Spleen (tissue), 11 donors: ENCODE results near the gene SYNDIG1L. TPM values are rescaled to one million over a fixed set of nuclear protein-coding genes. Genes with fewer than 3 reads are reported as not detected.
A peak's percentile ranks its signal among the peaks of the same experiment; 100 is the strongest.

Experiments used
- DNase-seq: peaks from one replicate; pipeline ENCODE4 v3.0.0-alpha.2; 2020
- H3K27ac ChIP-seq, 8 donors: fragments of 200-600 bp; sonication (generic) in 7 of 8; 1 replicate in 4 of 8; 2 replicates in 4 of 8; pipeline versions ENCODE4 v1.5.0 to v1.8.0; 2016 to 2021; ENCODE audit warnings: inconsistent platforms in 4 of 8, mild to moderate bottlenecking in 4 of 8, moderate library complexity in 1 of 8
- H3K27me3 ChIP-seq, 7 donors: fragments of 200-600 bp; sonication (generic) in 6 of 7; replicated peaks in 1 of 7; 1 replicate in 4 of 7; 2 replicates in 3 of 7; pipeline versions ENCODE4 v1.5.0 to v1.8.0; 2016 to 2021; ENCODE audit warnings: inconsistent platforms in 3 of 7, mild to moderate bottlenecking in 1 of 7
- H3K36me3 ChIP-seq, 6 donors: fragments of 200-600 bp; sonication (generic) in 5 of 6; 1 replicate in 4 of 6; 2 replicates in 2 of 6; pipeline versions ENCODE4 v1.5.0 to v1.8.0; 2016 to 2021; ENCODE audit warnings: inconsistent platforms in 2 of 6
- H3K4me1 ChIP-seq, 6 donors: fragments of 200-600 bp; sonication (generic) in 5 of 6; 1 replicate in 3 of 6; 2 replicates in 3 of 6; pipeline versions ENCODE4 v1.5.0 to v1.8.0; 2016 to 2021; ENCODE audit warnings: inconsistent platforms in 3 of 6
- H3K4me3 ChIP-seq, 8 donors: fragments of 200-600 bp; sonication (generic) in 7 of 8; 1 replicate in 4 of 8; 2 replicates in 4 of 8; pipeline versions ENCODE4 v1.5.0 to v1.8.0; 2016 to 2021; ENCODE audit warnings: inconsistent platforms in 4 of 8, mild to moderate bottlenecking in 4 of 8, moderate library complexity in 2 of 8
- H3K9me3 ChIP-seq, 8 donors: fragments of 200-600 bp; sonication (generic) in 7 of 8; 1 replicate in 4 of 8; 2 replicates in 4 of 8; pipeline versions ENCODE4 v1.5.0 to v1.8.0; 2016 to 2021; ENCODE audit warnings: inconsistent platforms in 4 of 8
- CTCF ChIP-seq, 11 experiments: fragments of 200-600 bp in 7 of 11; fragments of 450-650 bp in 4 of 11; sonication (generic) in 4 of 11; IDR thresholded peaks in 8 of 11; conservative IDR thresholded peaks in 3 of 11; 1 replicate in 7 of 11; 2 replicates in 4 of 11; pipeline versions ENCODE4 v1.4.0 to v1.8.0; 2016 to 2021; ENCODE audit warnings: antibody characterized with exemption in 11 of 11, inconsistent platforms in 4 of 11, mild to moderate bottlenecking in 1 of 11
- POLR2A ChIP-seq, 3 donors: fragments of 450-650 bp; IDR thresholded peaks; one replicate each; pipeline ENCODE4 v1.5.1; 2017; ENCODE audit warnings: antibody characterized with exemption in 3 of 3, mild to moderate bottlenecking in 1 of 3
- POLR2AphosphoS5 ChIP-seq, 3 donors: sonication (generic); formaldehyde crosslinking; IDR thresholded peaks; one replicate each; pipeline ENCODE4 v1.5.1; 2017; ENCODE audit warnings: antibody characterized with exemption in 3 of 3
- WGBS, 5 donors: extraction: QIAGEN DNeasy Blood & Tissue Kit in 3 of 5; methylation state at CpG; one replicate each; pipeline versions ENCODE4 v1.1.5 to v1.1.7; 2013 to 2018; 5-methylcytosine and 5-hydroxymethylcytosine counted together
- intact Hi-C: fragments of 100-400 bp; cut with DNase I; formaldehyde crosslinking; loops from one replicate; pipeline ENCODE4 v1.15.0; 2023; ENCODE audit warnings: low total_unique reads
- polyA plus RNA-seq, 3 donors: library from polyadenylated mRNA; stranded (reverse); fragments of 200-250 nt; gene quantifications; one replicate each; pipeline ENCODE4 v1.2.1, GENCODE V29; 2013
- total RNA-seq, 7 donors: library from RNA; depleted of rRNA in 3 of 7; stranded (reverse); fragments of >200 nt in 3 of 7; fragmentation: NEBNext Ultra II Directional in 4 of 7; extraction: Animal tissue kit (Norgen Biotek cat#: 25700) in 4 of 7; gene quantifications; one replicate each; pipeline versions ENCODE4 v1.1.0 to v1.2.1, GENCODE V29; 2016 to 2021
- donor health status: healthy with polysubstance abuse.
- donor health status: DM: no; HTN: no; CAD: no; lungs with moderate emphysema.
- donor health status: DM: no; HTN: no; CAD: no.
- donor health status: Bipolar disorder and iron deficiency.
- donor health status: healthy.
- donor health status: DM: no; HTN: no; CAD: no.
- donor health status: DM: yes; HTN: yes; CAD: no.

SYNDIG1L gene
- total and polyA plus RNA-seq, 10 donors: 0.03 to 0.52 (median 0.22) TPM; not detected in 1

GRCh38 chr14:74401504-74402241 lies 24.3 kb downstream of the SYNDIG1L start:
- no peaks in the 10 kb centered on the region for H3K9me3 ChIP-seq
- peak overlapping the region in 6 of 8 donors; percentile 12 to 67 (median 24) for H3K4me3 ChIP-seq
- no peaks in the 10 kb centered on the region for H3K36me3 ChIP-seq
- TF ChIP-seq CTCF (IDR thresholded peaks at IDR 0.05 in 8 of 11, conservative IDR thresholded peaks at IDR 0.05 in 3 of 11) (no peak), POLR2AphosphoS5 (IDR thresholded peaks at IDR 0.05) (peak; percentile 60 to 75 (median 67)), POLR2A (IDR thresholded peaks at IDR 0.05) (no peak)
- DNase-seq: peak; percentile 93
- no peaks in the 10 kb centered on the region for H3K27me3 ChIP-seq
- intact Hi-C loops: no loop called here
- WGBS, 5 donors: 3 to 7% (median 5%) methylated on average over 9 to 12 of the region's 12 CpGs
- H3K27ac ChIP-seq: peak overlapping the region; percentile 14 to 93 (median 82)
- peaks cover 21 to 38% (median 31%) of the 10 kb centered on the region in 6 donors for H3K4me1 ChIP-seq

GRCh38 chr14:74400919-74401503 lies 25.0 kb downstream of the SYNDIG1L start:
- no peaks in the 10 kb centered on the region for H3K9me3 ChIP-seq
- TF ChIP-seq CTCF (IDR thresholded peaks at IDR 0.05 in 8 of 11, conservative IDR thresholded peaks at IDR 0.05 in 3 of 11) (no peak), POLR2A (IDR thresholded peaks at IDR 0.05) (no peak)
- peak overlapping the region; percentile 14 to 93 (median 82) for H3K27ac ChIP-seq
- 44 to 48% (median 45%) methylated on average over 7 to 8 of the region's 8 CpGs for WGBS, 5 donors
- H3K27me3 ChIP-seq: no peaks in the 10 kb centered on the region
- H3K4me1 ChIP-seq: peaks cover 21 to 38% (median 31%) of the 10 kb centered on the region in 6 donors
- H3K4me3 ChIP-seq: peak overlapping the region in 4 of 8 donors; percentile 12 to 67 (median 24)
- intact Hi-C loops: no loop called here
- DNase-seq: no peak
- H3K36me3 ChIP-seq: no peaks in the 10 kb centered on the region

- Histone ChIP-seq H3K27ac (peak overlapping the region in 1 of 8 donors; percentile 88), H3K9me3 (no peaks in the 10 kb centered on the region), H3K4me1 (peaks cover 21 to 38% (median 31%) of the 10 kb centered on the region in 6 donors), H3K27me3 (no peaks in the 10 kb centered on the region), H3K4me3 (no peak overlapping the region), H3K36me3 (no peaks in the 10 kb centered on the region)
- intact Hi-C loops: no loop called here
- no peak for DNase-seq
- WGBS, 5 donors: 64 to 73% (median 66%) methylated on average over 13 of the region's 13 CpGs
- TF ChIP-seq POLR2A (IDR thresholded peaks at IDR 0.05) (no peak), CTCF (IDR thresholded peaks at IDR 0.05 in 8 of 11, conservative IDR thresholded peaks at IDR 0.05 in 3 of 11) (no peak), POLR2AphosphoS5 (IDR thresholded peaks at IDR 0.05) (no peak)
These were observed 25.9 kb downstream of the SYNDIG1L start for GRCh38 chr14:74400031-74400685.

- no peak for DNase-seq
These were observed 30.9 kb downstream of the SYNDIG1L start for GRCh38 chr14:74395094-74395493.

More at GRCh38 chr14:74395094-74395493, 30.9 kb downstream of the SYNDIG1L start:
- 62 to 76% (median 68%) methylated on average over 4 of the region's 4 CpGs for WGBS, 5 donors
- no peak for TF ChIP-seq POLR2AphosphoS5 (IDR thresholded peaks at IDR 0.05)
- no peak for TF ChIP-seq POLR2A (IDR thresholded peaks at IDR 0.05)
- no peak for TF ChIP-seq CTCF (IDR thresholded peaks at IDR 0.05 in 8 of 11, conservative IDR thresholded peaks at IDR 0.05 in 3 of 11)
- H3K4me1 ChIP-seq: peaks cover 0 to under 1% (median 0%) of the 10 kb centered on the region in 6 donors
- no peaks in the 10 kb centered on the region for H3K9me3 ChIP-seq
- intact Hi-C loops: no loop called here
- no peaks in the 10 kb centered on the region for H3K36me3 ChIP-seq
- no peaks in the 10 kb centered on the region for H3K27me3 ChIP-seq
- no peak overlapping the region for H3K4me3 ChIP-seq
- no peak overlapping the region for H3K27ac ChIP-seq
